Activated naive CD4-positive, alpha-beta T cell treated with anti-CD3 and anti-CD28 coated beads, Interleukin-2, amount 50 U/mL, for 72 hours (primary cell): ENCODE data around the gene MYLK. TPM values are rescaled to one million over a fixed set of nuclear protein-coding genes. Genes with fewer than 3 reads are reported as not detected.

Experiments used
- ATAC-seq, 2 donors: fragments of 150-1000 bp; cut with Tn5 transposase; 2 replicates each; pipeline ENCODE4 v1.10.0; 2021; ENCODE audit warnings: mild to moderate bottlenecking in 2 of 2, moderate library complexity in 2 of 2
- DNase-seq, 2 donors: peaks; one replicate each; pipeline ENCODE4 v3.0.0; 2021 to 2022; ENCODE audit warnings: low spot score in 2 of 2
- H3K27ac Mint-ChIP-seq, 2 donors: one replicate each; pipeline ENCODE4 v1.8.0; 2022; ENCODE audit warnings: mild to moderate bottlenecking in 2 of 2, mixed read lengths in 2 of 2
- H3K36me3 Mint-ChIP-seq, 2 donors: one replicate each; pipeline ENCODE4 v1.8.0; 2022; ENCODE audit warnings: mixed read lengths in 2 of 2
- H3K9me3 Mint-ChIP-seq, 2 donors: one replicate each; pipeline ENCODE4 v1.8.0; 2022; ENCODE audit warnings: mixed read lengths in 2 of 2
- total RNA-seq, 2 donors: library from RNA; stranded (reverse); gene quantifications; one replicate each; pipeline ENCODE4 v1.2.3, GENCODE V29; 2022

Gene MYLK
- total RNA-seq, 2 donors from 2014 or later: 0.19 to 0.30 TPM

DNA sequence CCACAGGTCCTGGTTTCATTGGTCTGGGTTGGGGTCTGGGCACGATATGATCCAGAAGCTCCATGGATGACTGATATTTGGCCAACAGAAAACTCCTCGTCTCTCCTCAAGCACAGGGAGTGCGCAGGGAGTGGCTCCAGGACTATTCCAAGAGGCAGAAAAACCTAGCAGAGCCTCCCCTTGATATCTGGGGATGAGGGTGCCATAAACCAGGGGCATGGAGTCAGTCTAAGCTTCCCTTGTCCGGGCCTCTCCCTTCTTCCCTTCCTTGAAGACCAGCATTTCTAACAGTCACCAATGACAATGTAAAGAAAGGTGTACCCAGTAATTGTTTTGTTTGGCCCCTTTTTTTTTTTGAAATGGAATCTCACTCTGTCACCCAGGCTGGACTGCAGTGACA lies 199.9 kb downstream of the MYLK start:
- Mint-ChIP-seq H3K27ac (no peak overlapping the region), H3K9me3 (no peaks in the 10 kb centered on the region), H3K36me3 (no peaks in the 10 kb centered on the region)
- DNase-seq (no peak), ATAC-seq (no peak)

DNA sequence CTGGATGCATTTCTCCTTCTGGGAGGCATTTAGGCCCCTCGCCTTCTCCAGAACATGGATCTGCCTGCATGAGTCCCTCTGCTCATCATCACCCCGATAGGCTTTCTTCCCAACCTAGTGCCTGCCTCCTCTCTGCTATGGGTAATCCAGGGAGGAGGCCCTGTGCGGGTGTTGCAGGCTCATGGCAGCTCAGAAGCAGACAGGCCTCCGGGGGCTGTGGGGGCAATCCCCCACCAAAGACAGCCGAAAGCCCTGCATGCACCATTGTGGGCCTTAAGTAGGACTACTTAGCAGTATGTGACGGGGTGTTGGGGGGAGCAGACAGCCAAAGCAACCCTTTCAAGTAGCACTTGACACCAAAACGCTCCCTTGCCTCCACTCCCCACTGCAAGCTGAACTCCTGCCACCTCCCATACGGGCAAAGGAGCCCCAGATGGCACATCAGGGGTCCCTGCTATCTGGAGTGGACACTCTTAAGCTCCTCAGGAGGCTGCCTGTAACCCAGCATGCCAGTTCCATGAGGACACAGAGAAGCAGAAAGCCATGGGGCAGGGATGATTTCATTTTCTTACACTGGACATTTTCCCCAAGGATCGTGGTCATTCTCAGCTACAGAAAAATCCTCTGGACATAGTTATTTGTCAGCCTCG lies 200.5 kb downstream of the MYLK start:
- ATAC-seq (no peak), DNase-seq (no peak)
- H3K36me3 Mint-ChIP-seq: no peaks in the 10 kb centered on the region
- H3K9me3 Mint-ChIP-seq: no peaks in the 10 kb centered on the region
- no peak overlapping the region for H3K27ac Mint-ChIP-seq

DNA sequence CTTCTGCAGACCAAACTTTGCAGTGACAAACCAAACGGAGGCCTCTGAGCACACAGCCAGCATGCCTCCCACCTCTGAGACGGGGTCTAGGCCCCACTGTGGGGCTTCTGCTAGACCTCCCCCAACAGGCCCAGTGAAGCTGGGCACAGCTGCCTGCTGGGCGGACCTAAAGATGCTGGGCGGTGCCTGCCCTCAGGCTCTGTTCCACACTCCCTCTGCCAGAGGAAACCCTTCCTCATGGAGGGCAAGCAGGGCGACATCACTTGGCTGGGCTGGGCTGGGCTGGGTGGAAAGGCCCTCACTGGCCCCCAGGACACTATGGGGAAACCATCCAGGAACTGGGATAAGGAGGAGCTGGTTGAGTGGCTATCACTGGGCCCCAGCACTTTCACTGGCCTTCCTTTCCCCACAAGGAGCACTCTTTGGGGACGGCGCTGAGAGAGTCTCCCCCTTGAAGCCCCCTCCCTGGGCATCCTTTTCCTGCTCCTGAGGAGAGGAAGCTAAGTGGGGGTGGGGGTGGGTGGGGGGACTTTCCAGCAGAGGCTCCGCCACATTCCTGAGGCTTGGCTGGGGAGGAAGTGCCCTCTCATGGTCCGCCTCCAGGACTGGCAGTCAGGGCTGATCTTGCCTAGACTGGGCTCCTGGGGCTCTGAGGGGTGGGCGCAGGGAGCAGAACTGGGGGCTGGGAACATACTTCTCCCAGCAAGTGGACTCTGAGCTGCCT lies 201.2 kb downstream of the MYLK start:
- Mint-ChIP-seq H3K27ac (no peak overlapping the region), H3K9me3 (no peaks in the 10 kb centered on the region), H3K36me3 (no peaks in the 10 kb centered on the region)
- ATAC-seq: no peak
- no peak for DNase-seq

DNA sequence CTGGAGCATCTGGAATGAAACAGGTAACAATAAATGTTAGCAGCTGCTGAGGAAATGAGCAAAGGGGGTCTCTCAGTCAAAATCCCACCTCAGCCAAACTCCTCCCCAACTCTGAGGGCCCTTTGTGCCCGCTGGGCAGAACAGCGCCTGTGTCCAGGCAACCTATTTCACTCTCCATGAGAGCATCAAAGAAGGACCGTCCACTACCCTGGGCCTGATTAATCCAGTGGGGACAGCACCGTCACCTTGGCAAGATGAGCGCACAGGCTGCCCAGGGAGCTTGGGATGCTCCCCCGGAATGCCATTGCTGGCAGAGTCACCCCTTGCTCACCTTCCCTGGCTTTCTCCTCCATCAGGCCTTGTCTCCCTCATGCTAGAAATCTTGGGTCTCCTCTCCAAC lies 201.8 kb downstream of the MYLK start:
- Mint-ChIP-seq H3K9me3 (no peaks in the 10 kb centered on the region), H3K27ac (no peak overlapping the region), H3K36me3 (no peaks in the 10 kb centered on the region)
- ATAC-seq: no peak
- DNase-seq: no peak

DNA sequence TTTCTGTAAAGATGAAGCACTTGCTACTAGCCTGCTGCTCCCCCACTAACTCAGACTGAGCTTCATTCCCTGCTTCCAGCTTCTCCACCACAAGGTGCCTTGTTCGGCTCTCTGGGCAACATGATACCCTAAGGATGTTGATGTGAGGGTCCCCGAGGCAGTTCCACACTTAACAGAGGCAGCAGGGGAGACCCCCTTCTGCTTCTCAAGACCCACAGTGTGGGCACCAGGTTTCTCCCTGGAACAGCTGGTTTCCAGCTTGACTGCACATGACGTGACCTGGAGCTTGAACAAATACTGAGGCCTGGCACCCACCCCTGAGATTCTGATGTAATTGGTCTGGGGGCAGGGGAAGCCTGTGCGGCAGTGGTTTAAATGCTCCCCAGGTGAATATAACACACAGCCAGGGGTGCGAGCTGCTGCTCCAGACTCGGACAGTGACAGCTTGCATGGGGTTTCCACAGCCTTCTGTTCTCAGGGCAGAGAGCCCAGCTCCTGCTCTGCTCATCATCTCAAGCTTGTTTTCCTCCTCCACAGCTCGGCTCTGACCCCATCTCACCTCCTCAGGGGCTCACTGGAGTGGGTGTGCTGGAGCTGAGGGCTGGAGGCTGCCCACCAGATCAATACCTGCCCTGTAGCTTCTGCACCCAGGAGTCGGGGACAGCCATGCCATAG lies 204.3 kb downstream of the MYLK start:
- DNase-seq (no peak), ATAC-seq (no peak)
- Mint-ChIP-seq H3K27ac (no peak overlapping the region), H3K36me3 (no peaks in the 10 kb centered on the region), H3K9me3 (no peaks in the 10 kb centered on the region)

DNA sequence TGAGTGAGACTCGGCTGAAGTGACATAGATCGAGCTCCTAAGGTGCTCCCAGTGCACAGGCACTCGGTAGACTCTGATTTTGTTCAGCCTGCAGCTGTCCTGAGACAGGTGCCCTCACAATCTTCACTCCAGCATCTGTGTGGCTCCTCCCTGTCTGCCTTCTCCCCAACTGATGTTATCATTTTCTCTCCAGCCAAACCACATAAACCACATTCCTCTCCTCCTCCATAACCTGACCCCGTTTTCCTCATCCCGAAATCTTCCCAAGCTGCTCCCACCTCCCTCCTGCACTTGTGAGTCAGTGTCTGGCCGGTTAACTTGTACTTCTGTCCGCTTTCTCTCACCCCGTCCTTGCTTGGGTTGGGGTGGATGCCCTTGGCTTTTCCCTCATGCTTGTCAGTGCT lies 206.0 kb downstream of the MYLK start:
- H3K27ac Mint-ChIP-seq: no peak overlapping the region
- no peak for DNase-seq
- no peaks in the 10 kb centered on the region for H3K36me3 Mint-ChIP-seq
- H3K9me3 Mint-ChIP-seq: no peaks in the 10 kb centered on the region
- no peak for ATAC-seq

DNA sequence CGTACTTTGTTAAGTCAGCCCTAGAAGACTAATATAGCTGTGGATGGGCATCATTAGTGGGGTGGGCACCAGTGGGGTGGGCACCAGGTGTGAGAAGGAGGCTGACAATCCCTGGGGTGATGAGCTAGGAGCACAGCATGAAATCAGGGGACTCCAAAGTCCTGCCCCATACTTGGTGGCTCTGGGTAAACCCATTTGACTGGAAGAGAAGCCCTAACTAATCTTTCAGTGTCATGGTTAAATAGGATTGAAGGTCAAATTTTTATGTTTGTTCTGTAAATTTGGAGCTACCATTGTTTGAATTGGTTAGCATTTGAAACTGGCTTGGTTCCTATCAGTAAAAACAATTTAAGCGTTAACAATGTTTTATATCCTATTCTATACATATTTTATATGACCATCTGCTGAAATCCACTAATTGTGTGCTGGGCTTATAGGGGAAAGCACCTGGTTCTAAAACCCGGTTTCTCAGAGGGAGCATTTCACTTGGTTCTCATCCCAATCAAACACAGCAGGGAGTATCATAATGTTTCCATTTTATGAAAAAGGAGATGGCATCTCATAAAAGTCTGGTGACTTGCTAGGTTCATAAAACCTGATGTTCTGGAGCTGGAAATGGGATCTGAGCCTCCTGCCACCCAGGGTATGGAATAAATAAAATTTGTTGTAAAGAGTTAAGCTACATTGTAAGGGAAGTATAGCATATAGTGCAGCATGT lies 211.5 kb downstream of the MYLK start:
- H3K9me3 Mint-ChIP-seq: no peaks in the 10 kb centered on the region
- DNase-seq: no peak
- no peak overlapping the region for H3K27ac Mint-ChIP-seq
- no peaks in the 10 kb centered on the region for H3K36me3 Mint-ChIP-seq
- ATAC-seq: no peak

DNA sequence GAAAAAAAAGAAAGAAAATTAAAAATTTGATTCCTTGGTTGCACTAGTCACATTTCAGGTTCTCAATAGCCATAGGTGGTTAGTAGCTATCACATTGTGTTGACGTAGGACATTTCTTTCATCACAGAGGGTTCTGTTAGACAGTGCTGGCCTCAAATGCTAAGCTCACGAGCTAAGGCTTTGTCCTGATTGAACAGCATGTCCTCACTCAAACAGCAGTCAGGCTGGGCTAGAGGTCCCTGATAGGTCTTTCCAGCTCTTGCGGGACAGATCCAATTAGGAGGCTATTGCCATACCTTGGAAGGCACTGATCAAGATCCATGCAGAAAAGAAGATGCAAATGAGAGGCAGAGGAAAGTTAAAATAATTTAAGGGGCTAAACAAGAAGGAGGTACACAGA lies 213.4 kb downstream of the MYLK start:
- no peaks in the 10 kb centered on the region for H3K36me3 Mint-ChIP-seq
- H3K27ac Mint-ChIP-seq: no peak overlapping the region
- ATAC-seq (no peak), DNase-seq (no peak)
- no peaks in the 10 kb centered on the region for H3K9me3 Mint-ChIP-seq

DNA sequence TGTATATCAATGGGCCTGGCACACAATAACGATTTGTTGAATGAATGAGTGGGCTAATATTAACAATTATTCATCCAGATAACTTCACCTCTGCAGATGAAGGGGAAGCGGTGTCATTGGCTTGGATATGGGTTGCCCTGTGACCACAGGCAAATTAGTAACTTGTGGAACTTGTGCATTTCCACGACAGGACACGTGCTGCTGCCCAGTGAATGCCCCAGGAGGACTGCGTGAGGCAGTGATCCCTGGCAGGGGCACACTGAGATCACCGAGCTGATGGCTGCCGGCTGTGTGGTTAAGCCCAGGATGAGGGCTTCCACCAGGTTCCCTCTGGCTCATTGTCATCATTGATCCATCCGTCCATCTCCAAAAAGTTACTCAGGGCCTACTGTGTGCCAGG lies 215.2 kb downstream of the MYLK start:
- no peak overlapping the region for H3K27ac Mint-ChIP-seq
- no peaks in the 10 kb centered on the region for H3K9me3 Mint-ChIP-seq
- no peak for ATAC-seq
- no peak for DNase-seq
- no peaks in the 10 kb centered on the region for H3K36me3 Mint-ChIP-seq

DNA sequence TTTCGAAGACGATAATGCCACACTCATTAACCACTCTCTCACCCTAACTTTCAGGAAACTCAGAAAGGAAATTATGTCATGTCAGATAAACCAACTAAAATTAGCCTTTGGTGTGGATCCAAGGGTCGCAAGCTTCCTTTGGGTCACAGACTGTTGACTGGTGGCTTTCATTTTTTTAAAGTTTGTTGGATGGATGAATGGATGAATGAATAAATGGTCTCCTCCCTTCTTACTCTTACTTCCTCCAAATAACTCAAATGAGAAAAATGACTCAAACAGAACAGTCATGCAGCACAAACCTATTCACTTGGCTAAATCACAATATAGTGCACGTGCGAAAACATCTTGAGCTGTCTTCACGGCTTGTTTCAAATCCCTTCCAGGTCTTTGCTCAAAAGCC lies 216.3 kb downstream of the MYLK start:
- no peaks in the 10 kb centered on the region for H3K9me3 Mint-ChIP-seq
- H3K27ac Mint-ChIP-seq: no peak overlapping the region
- ATAC-seq (no peak), DNase-seq (no peak)
- no peaks in the 10 kb centered on the region for H3K36me3 Mint-ChIP-seq

DNA sequence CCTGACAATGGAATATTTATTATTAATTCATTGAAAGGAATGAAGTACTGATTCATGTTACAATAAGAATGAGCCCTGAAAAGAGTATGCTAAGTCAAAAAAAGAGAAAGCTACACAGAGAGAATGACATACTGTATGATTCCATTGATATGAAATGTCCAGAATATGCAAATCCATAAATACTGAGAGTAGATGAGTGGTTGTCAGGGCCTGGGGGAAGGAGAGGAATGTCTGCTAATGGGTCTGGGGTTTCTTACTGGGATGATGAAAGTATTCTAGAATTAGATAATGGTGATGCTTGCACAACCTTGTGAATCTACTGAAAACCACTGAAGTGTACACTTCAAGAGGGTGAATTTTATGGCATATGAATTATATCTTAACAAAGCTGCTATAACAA lies 219.4 kb downstream of the MYLK start:
- H3K9me3 Mint-ChIP-seq: no peaks in the 10 kb centered on the region
- H3K27ac Mint-ChIP-seq: no peak overlapping the region
- H3K36me3 Mint-ChIP-seq: no peaks in the 10 kb centered on the region
- DNase-seq (no peak), ATAC-seq (no peak)

DNA sequence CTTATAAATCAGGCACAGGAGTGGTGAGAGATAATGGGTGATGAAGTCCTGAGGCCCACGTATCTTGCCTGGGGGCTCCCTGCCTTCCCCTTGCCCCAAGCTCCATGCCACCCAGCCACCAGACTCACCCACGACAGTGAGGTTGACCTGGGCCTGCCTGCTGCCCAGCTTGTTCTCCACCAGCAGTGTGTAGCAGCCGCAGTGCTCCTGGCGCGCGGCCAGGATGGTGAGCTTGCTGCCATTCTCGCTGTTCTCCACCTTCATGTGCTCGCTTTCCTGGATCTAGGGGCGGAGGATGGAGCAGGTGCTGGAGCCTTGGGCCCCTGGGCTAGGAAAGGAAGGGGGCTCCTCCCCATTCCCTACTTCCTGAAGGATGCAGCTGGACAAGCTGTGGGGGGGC lies 220.2 kb downstream of the MYLK start:
- Mint-ChIP-seq H3K36me3 (no peaks in the 10 kb centered on the region), H3K27ac (no peak overlapping the region), H3K9me3 (no peaks in the 10 kb centered on the region)
- ATAC-seq (no peak), DNase-seq (no peak)

DNA sequence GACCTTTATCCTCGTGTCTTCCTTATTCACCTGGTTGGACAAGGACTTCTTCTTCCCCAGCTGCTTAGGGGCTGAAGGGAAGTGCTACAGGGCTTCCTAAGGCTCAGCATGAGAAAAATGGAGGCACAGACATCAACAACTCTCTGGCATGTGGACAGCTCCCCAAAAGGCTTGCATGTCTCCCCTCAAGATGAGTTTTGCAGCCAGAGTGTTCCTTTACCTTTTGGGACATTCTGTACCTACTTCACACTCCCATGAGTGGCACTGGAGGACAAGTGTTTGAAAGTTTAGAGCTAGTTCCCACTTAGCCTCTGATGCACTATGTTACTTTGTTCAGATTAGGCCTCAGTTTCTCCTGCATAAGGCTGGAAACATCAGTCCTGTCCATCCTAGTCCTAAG lies 222.2 kb downstream of the MYLK start:
- Mint-ChIP-seq H3K9me3 (peaks cover 0 to 2% of the 10 kb centered on the region in 2 donors), H3K36me3 (peaks cover 0 to 3% of the 10 kb centered on the region in 2 donors), H3K27ac (peak overlapping the region in 1 of 2 donors; percentile 56)
- DNase-seq: no peak
- ATAC-seq: no peak

DNA sequence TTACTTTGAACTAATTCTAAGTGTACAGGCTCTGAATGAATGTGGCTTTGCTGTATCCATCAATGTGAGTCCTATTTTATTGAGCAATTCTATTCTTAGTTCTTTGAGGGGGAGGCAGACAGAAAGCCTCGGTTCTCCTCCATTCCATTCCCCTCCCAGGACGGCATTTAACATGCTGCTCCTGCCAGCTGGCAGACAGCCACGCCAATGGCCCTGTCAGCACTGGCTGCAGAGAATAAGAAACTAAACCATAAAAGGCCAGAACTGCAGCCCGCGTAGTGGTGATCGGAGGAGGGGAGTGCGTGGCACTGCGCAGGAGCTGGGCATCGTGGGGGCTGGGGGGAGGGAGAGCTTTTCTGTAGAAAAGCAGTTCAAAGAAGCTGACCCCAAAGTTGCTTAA lies 223.2 kb downstream of the MYLK start:
- H3K27ac Mint-ChIP-seq: no peak overlapping the region
- DNase-seq (no peak), ATAC-seq (no peak)
- peaks cover 0 to 10% of the 10 kb centered on the region in 2 donors for H3K36me3 Mint-ChIP-seq
- H3K9me3 Mint-ChIP-seq: peaks cover 5 to 8% of the 10 kb centered on the region in 2 donors

DNA sequence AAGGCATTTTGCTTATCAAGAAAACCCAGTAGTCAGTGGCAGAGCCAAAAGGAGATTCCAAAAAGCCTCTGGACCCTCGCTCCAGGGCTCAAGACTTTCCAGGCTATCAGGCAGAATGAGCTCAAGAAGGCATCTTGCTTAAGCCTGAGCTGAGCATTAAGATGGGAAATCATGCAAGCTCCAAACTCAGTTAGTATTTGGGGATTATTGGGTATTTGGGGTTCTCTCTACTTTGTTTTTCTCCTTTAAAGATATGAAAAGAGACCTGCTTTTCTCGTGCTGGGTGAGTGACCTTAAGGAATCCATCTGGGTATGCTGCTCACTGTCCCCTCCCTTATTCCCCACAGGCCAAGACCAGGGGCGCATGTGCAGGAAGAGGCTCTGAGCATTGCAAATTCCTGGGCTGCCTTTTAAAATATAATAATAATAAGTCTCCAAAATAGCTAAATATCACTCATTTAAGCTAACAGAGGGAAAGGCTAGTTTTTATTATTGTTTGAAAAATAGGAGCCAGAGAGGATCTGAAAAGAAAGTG lies 223.9 kb downstream of the MYLK start:
- ATAC-seq (no peak), DNase-seq (no peak)
- peaks cover 5 to 8% of the 10 kb centered on the region in 2 donors for H3K9me3 Mint-ChIP-seq
- no peak overlapping the region for H3K27ac Mint-ChIP-seq
- peaks cover 0 to 10% of the 10 kb centered on the region in 2 donors for H3K36me3 Mint-ChIP-seq

DNA sequence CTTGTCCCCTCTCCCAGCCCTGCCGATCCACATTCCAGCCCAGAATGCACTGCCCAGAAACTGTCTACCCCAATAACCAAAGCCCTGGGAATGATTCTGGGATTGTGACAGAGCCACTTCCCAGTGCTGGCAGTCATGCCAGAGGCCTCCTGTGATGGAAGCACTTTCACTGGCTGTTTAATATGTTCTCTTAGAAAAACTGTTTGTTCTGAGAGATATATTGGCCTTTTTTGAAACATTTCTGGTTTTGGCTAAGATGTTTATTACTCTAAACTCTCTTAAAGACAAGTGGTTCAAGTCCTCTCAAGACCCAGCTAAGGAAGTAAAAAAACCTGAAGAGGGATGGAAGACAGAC lies 225.3 kb downstream of the MYLK start:
- H3K27ac Mint-ChIP-seq: no peak overlapping the region
- ATAC-seq (no peak), DNase-seq (no peak)
- peaks cover 0 to 10% of the 10 kb centered on the region in 2 donors for H3K36me3 Mint-ChIP-seq
- H3K9me3 Mint-ChIP-seq: peaks cover 5 to 8% of the 10 kb centered on the region in 2 donors
